Naive thymus-derived CD8-positive, alpha-beta T cell (primary cell): ENCODE data around the gene TTC1. TPM values are rescaled to one million over a fixed set of nuclear protein-coding genes. Genes with fewer than 3 reads are reported as not detected.
A peak's percentile ranks its signal among the peaks of the same experiment; 100 is the strongest.
"Not testable (repeated sequence)": the region's sequence is repeated elsewhere in the genome, so short reads cannot be mapped to it uniquely, and the experiment has no call there.

Source experiments
- ATAC-seq, 2 donors: fragments of 150-1000 bp; cut with Tn5 transposase in 1 of 2; sonication (Bioruptor Pico), chemical (Tn5 transposase) in 1 of 2; 1 replicate in 1 of 2; 2 replicates in 1 of 2; pipeline ENCODE4 v1.10.0; 2021; ENCODE audit warnings: mild to moderate bottlenecking in 2 of 2, moderate library complexity in 2 of 2
- POLR2A ChIA-PET: fragments of 350-600 bp; sonication (Branson Sonifier 250); formaldehyde crosslinking; loops from one replicate; lab custom pipeline; 2021; ENCODE audit warnings: antibody characterized with exemption; lab: Charles Lee
- DNase-seq, 10 donors: peaks; one replicate each; pipeline versions ENCODE4 v3.0.0 to v3.0.0-alpha.2; 2020 to 2022
- H3K27ac Mint-ChIP-seq, 10 donors: one replicate each; pipeline ENCODE4 v1.8.0; 2020 to 2022; ENCODE audit warnings: mild to moderate bottlenecking in 10 of 10, mixed read lengths in 10 of 10, moderate library complexity in 4 of 10, inconsistent platforms in 1 of 10
- H3K27me3 Mint-ChIP-seq, 5 donors: one replicate each; pipeline ENCODE4 v1.8.0; 2021 to 2022; ENCODE audit warnings: mixed read lengths in 5 of 5
- H3K36me3 Mint-ChIP-seq, 3 donors: one replicate each; pipeline ENCODE4 v1.8.0; 2020 to 2022; ENCODE audit warnings: mixed read lengths in 3 of 3, mild to moderate bottlenecking in 2 of 3, inconsistent platforms in 1 of 3
- H3K4me1 Mint-ChIP-seq, 4 donors: one replicate each; pipeline ENCODE4 v1.8.0; 2021 to 2022; ENCODE audit warnings: mixed read lengths in 4 of 4
- H3K4me3 Mint-ChIP-seq, 10 donors: one replicate each; pipeline ENCODE4 v1.8.0; 2020 to 2022; ENCODE audit warnings: mild to moderate bottlenecking in 10 of 10, mixed read lengths in 10 of 10, moderate library complexity in 6 of 10, inconsistent platforms in 1 of 10
- H3K9me3 Mint-ChIP-seq, 9 donors: one replicate each; pipeline ENCODE4 v1.8.0; 2020 to 2022; ENCODE audit warnings: mixed read lengths in 9 of 9, mild to moderate bottlenecking in 3 of 9, inconsistent platforms in 1 of 9, moderate library complexity in 1 of 9
- polyA plus RNA-seq, 3 donors: library from polyadenylated mRNA; unstranded; fragments of 300-500 nt; fragmentation: Illumina TruSeq; gene quantifications; one replicate each; pipeline ENCODE4 v1.2.3, GENCODE V29; 2021
- total RNA-seq, 8 experiments: library from RNA in 2 of 8; stranded (reverse) in 2 of 8; gene quantifications; one replicate each; pipeline ENCODE4 v1.2.3 and lab custom pipeline; 2021 to 2026

Gene TTC1
- total RNA-seq, result 10 to 100 TPM; 45.6 TPM
- 100 to 1,000 TPM in 1 of 3 donors, 10 to 100 TPM in 2; 84.7 to 101 (median 91.7) TPM for polyA plus RNA-seq
- total RNA-seq (lab: John Stamatoyannopoulos, UW), result 38.4 to 119 (median 60.0) reads per million in 6 experiments

- POLR2A ChIA-PET, result interaction anchor here (0.5 to 2.9 kb wide), 4 partner anchors 13 to 410 kb away, joined by 3 to 11 read pairs (median 3); partner anchors contain the start of genes PWWP2A and SLU7
- Mint-ChIP-seq H3K4me3 (peak within 1 kb of the TSS; percentile 91 to 100 (median 94)), H3K36me3 (peaks cover 0 to 36% (median 4%) of the 10 kb centered on the region in 3 donors), H3K27me3 (no peaks in the 10 kb centered on the region), H3K9me3 (no peaks in the 10 kb centered on the region), H3K4me1 (peaks cover 18 to 32% (median 32%) of the 10 kb centered on the region in 4 donors), H3K27ac (peak within 1 kb of the TSS; percentile 94 to 99 (median 96))
- DNase-seq, result peak; percentile 69 to 97 (median 92)
- peak; percentile 98 for ATAC-seq
Observed at GRCh38 chr5:160008877-160009590, at the start of gene TTC1. Gene TTC1 (plus strand): TSS chr5:160009139. CDS start chr5:160010529, 1,390 bp downstream.

GRCh38 chr5:159961176-159962160, 47.5 kb upstream of the TTC1 start:
- ATAC-seq (no peak), DNase-seq (no peak)
- POLR2A ChIA-PET, result no interaction called here
- no peak overlapping the region for H3K27ac Mint-ChIP-seq
- H3K36me3 Mint-ChIP-seq, result no peaks in the 10 kb centered on the region
- peaks cover 0 to 2% (median under 1%) of the 10 kb centered on the region in 4 donors for H3K4me1 Mint-ChIP-seq
- no peaks in the 10 kb centered on the region for H3K9me3 Mint-ChIP-seq
- peaks cover 7 to 24% (median 13%) of the 10 kb centered on the region in 5 donors for H3K27me3 Mint-ChIP-seq
- no peak overlapping the region for H3K4me3 Mint-ChIP-seq

GRCh38 chr5:159962214-159962613, 46.7 kb upstream of the TTC1 start:
- DNase-seq, result no peak
- no peak overlapping the region for H3K27ac Mint-ChIP-seq
- no peak for ATAC-seq
- H3K4me1 Mint-ChIP-seq, result peaks cover 0 to 2% (median under 1%) of the 10 kb centered on the region in 4 donors
- no peak overlapping the region for H3K4me3 Mint-ChIP-seq
- peaks cover 9 to 27% (median 15%) of the 10 kb centered on the region in 5 donors for H3K27me3 Mint-ChIP-seq
- H3K9me3 Mint-ChIP-seq, result no peaks in the 10 kb centered on the region
- no peaks in the 10 kb centered on the region for H3K36me3 Mint-ChIP-seq
- POLR2A ChIA-PET, result no interaction called here

DNA sequence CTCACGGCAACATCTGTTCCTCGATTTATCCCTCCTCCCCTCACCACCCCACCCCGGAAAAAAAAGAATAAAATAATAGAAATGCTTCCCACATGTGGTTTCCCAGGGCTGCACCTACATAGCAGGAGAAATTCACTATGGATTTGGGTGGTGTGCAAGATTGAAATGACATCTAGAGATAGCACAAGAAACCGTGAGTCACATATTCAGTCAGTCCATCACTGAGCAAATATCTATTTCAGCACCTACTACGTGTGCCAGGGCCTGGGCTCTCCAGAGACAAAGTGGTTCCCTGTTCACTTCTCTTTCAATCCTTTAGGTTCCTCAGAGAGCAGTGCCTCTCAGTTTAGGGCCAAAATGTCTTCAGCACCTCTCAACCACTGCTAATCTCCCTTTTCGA, 45.0 kb upstream of the TTC1 start:
- no peak for DNase-seq
- no peaks in the 10 kb centered on the region for H3K36me3 Mint-ChIP-seq
- no peak overlapping the region for H3K4me3 Mint-ChIP-seq
- no peak overlapping the region for H3K27ac Mint-ChIP-seq
- POLR2A ChIA-PET, result no interaction called here
- no peaks in the 10 kb centered on the region for H3K9me3 Mint-ChIP-seq
- peaks cover 0 to 2% (median under 1%) of the 10 kb centered on the region in 4 donors for H3K4me1 Mint-ChIP-seq
- no peak for ATAC-seq
- H3K27me3 Mint-ChIP-seq, result peaks cover 21 to 44% (median 28%) of the 10 kb centered on the region in 5 donors

- Mint-ChIP-seq H3K4me3 (no peak overlapping the region), H3K27ac (no peak overlapping the region), H3K36me3 (no peaks in the 10 kb centered on the region), H3K9me3 (no peaks in the 10 kb centered on the region), H3K4me1 (peaks cover 0 to 2% (median under 1%) of the 10 kb centered on the region in 4 donors), H3K27me3 (peaks cover 23 to 55% (median 33%) of the 10 kb centered on the region in 5 donors)
- ATAC-seq (no peak), DNase-seq (no peak)
- POLR2A ChIA-PET, result no interaction called here
Observed at GRCh38 chr5:159965031-159965837, 43.7 kb upstream of the TTC1 start.

GRCh38 chr5:159965838-159966128, 43.2 kb upstream of the TTC1 start:
- H3K4me3 Mint-ChIP-seq, POLR2A ChIA-PET, H3K36me3 Mint-ChIP-seq, DNase-seq, H3K9me3 Mint-ChIP-seq, ATAC-seq, H3K27ac Mint-ChIP-seq, H3K4me1 Mint-ChIP-seq: not testable (repeated sequence)
- peaks cover 26 to 61% (median 38%) of the 10 kb centered on the region in 5 donors for H3K27me3 Mint-ChIP-seq

- no peak for ATAC-seq
- H3K4me3 Mint-ChIP-seq, result no peak overlapping the region
- H3K9me3 Mint-ChIP-seq, result peaks cover 0 to 4% (median 0%) of the 10 kb centered on the region in 9 donors
- H3K27me3 Mint-ChIP-seq, result peaks cover 51 to 94% (median 60%) of the 10 kb centered on the region in 5 donors
- POLR2A ChIA-PET, result no interaction called here
- no peak overlapping the region for H3K27ac Mint-ChIP-seq
- peaks cover 7 to 15% (median 15%) of the 10 kb centered on the region in 4 donors for H3K4me1 Mint-ChIP-seq
- H3K36me3 Mint-ChIP-seq, result peaks cover 0 to 7% (median 0%) of the 10 kb centered on the region in 3 donors
- no peak for DNase-seq
Observed at GRCh38 chr5:159969966-159970365, 39.0 kb upstream of the TTC1 start.

DNA sequence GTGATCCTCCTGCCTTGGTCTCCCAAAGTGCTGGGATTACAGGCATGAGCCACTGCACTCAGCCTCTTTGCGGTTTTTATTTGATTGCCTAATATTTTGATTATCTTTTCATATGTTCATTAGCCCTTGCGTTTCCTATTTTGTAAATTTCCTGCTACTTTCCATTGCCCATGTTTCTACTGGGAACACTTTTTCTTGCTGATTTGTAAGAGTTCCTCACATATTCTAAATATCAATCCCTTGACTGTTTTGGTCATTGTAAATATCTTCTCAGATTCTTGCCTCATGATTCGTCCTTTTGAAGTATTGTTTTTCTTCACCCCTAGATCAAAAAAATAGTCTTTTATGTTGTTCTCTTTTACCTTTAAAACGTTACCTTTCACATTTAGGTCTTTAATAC, 37.9 kb upstream of the TTC1 start:
- Mint-ChIP-seq H3K27ac (no peak overlapping the region), H3K4me1 (peaks cover 5 to 15% (median 14%) of the 10 kb centered on the region in 4 donors), H3K27me3 (peaks cover 50 to 91% (median 55%) of the 10 kb centered on the region in 5 donors), H3K9me3 (peaks cover 0 to 4% (median 0%) of the 10 kb centered on the region in 9 donors), H3K4me3 (peak overlapping the region in 4 of 10 donors; percentile 37 to 70 (median 56)), H3K36me3 (peaks cover 0 to 7% (median 0%) of the 10 kb centered on the region in 3 donors)
- no peak for DNase-seq
- no peak for ATAC-seq
- POLR2A ChIA-PET, result no interaction called here

GRCh38 chr5:159971514-159971913, 37.4 kb upstream of the TTC1 start:
- no peak for ATAC-seq
- Mint-ChIP-seq H3K27me3 (peaks cover 47 to 91% (median 55%) of the 10 kb centered on the region in 5 donors), H3K4me1 (peaks cover 5 to 15% (median 14%) of the 10 kb centered on the region in 4 donors), H3K36me3 (peaks cover 0 to 7% (median 0%) of the 10 kb centered on the region in 3 donors), H3K4me3 (peak overlapping the region; percentile 0 to 70 (median 44)), H3K27ac (peak overlapping the region in 1 of 10 donors; percentile 60), H3K9me3 (peaks cover 0 to 4% (median 0%) of the 10 kb centered on the region in 9 donors)
- DNase-seq, result no peak
- POLR2A ChIA-PET, result no interaction called here

- DNase-seq (no peak), ATAC-seq (no peak)
- POLR2A ChIA-PET, result no interaction called here
- peaks cover 45 to 91% (median 58%) of the 10 kb centered on the region in 5 donors for H3K27me3 Mint-ChIP-seq
- H3K9me3 Mint-ChIP-seq, result peaks cover 0 to 4% (median 0%) of the 10 kb centered on the region in 9 donors
- peak overlapping the region in 1 of 10 donors; percentile 60 for H3K27ac Mint-ChIP-seq
- peaks cover 0 to 7% (median 0%) of the 10 kb centered on the region in 3 donors for H3K36me3 Mint-ChIP-seq
- H3K4me1 Mint-ChIP-seq, result peaks cover 5 to 15% (median 14%) of the 10 kb centered on the region in 4 donors
- H3K4me3 Mint-ChIP-seq, result peak overlapping the region in 6 of 10 donors; percentile 0 to 70 (median 52)
Observed at GRCh38 chr5:159971931-159972461, 36.9 kb upstream of the TTC1 start.

GRCh38 chr5:159972538-159973362, 36.2 kb upstream of the TTC1 start:
- Mint-ChIP-seq H3K4me3 (peak overlapping the region in 9 of 10 donors; percentile 32 to 80 (median 71)), H3K27me3 (peaks cover 39 to 91% (median 55%) of the 10 kb centered on the region in 5 donors), H3K27ac (no peak overlapping the region), H3K4me1 (peaks cover 5 to 15% (median 14%) of the 10 kb centered on the region in 4 donors), H3K36me3 (peaks cover 0 to 7% (median 0%) of the 10 kb centered on the region in 3 donors), H3K9me3 (peaks cover 0 to 4% (median 0%) of the 10 kb centered on the region in 9 donors)
- ATAC-seq (peak in 1 of 2 donors; percentile 30), DNase-seq (no peak)
- POLR2A ChIA-PET, result no interaction called here
